Tibial artery (tissue), 4 donors: ENCODE results near the gene BCAR3.

Source experiments
- DNase-seq, 2 donors: peaks; one replicate each; pipeline ENCODE4 v3.0.0-alpha.2; 2019
- H3K27ac ChIP-seq, 2 donors: fragments of 200-600 bp; sonication (generic) in 1 of 2; 1 replicate in 1 of 2; 2 replicates in 1 of 2; pipeline ENCODE4 v1.5.1; 2018 to 2019; ENCODE audit warnings: mild to moderate bottlenecking in 1 of 2
- H3K27me3 ChIP-seq, 2 donors: fragments of 200-600 bp; sonication (generic) in 1 of 2; one replicate each; pipeline versions ENCODE4 v1.5.1 to v1.6.0; 2016 to 2019
- H3K36me3 ChIP-seq, 3 donors: fragments of 200-600 bp; sonication (generic) in 2 of 3; one replicate each; pipeline ENCODE4 v1.5.1; 2016 to 2019; ENCODE audit warnings: mild to moderate bottlenecking in 2 of 3
- H3K4me1 ChIP-seq, 4 donors: fragments of 200-600 bp; sonication (generic) in 2 of 4; 1 replicate in 3 of 4; 2 replicates in 1 of 4; pipeline ENCODE4 v1.5.1; 2016 to 2019
- H3K4me3 ChIP-seq, 2 donors: fragments of 200-600 bp; sonication (generic) in 1 of 2; 1 replicate in 1 of 2; 2 replicates in 1 of 2; pipeline ENCODE4 v1.5.1; 2018 to 2019; ENCODE audit warnings: mild to moderate bottlenecking in 2 of 2
- H3K9me3 ChIP-seq, 3 donors: fragments of 200-600 bp; sonication (generic) in 1 of 3; one replicate each; pipeline ENCODE4 v1.5.1; 2016 to 2019
- intact Hi-C: fragments of 100-400 bp; cut with DNase I; formaldehyde crosslinking; loops from one replicate; pipeline ENCODE4 v1.15.0; 2023; ENCODE audit warnings: low total_unique reads
- TF ChIP-seq, protein P1 (sequence below), 2 experiments: fragments of 200-600 bp in 1 of 2; fragments of 450-650 bp in 1 of 2; IDR thresholded peaks; one replicate each; pipeline ENCODE4 v1.5.1; 2017 to 2019; ENCODE audit warnings: antibody characterized with exemption in 2 of 2, mild to moderate bottlenecking in 1 of 2, moderate library complexity in 1 of 2

Gene BCAR3

DNA sequence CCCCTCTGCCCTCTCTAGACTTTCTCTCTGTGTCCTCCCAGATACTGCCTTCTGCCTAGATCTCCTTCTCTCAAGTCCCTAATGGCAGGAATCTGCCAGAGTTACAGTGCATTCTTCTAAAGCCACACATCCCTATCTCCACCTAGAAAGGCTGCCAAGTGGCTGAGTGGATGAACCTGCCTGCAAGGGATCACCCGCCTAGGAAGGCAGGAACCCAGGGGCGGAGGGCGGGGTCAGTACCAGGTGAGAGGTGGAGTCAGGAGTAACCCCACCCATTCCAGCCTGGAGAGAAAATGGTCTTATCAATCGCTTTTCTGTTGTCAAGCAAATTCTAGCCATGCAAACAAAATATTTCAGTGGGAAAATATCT is 60.8 kb downstream of the BCAR3 start:
- no peaks in the 10 kb centered on the region for H3K36me3 ChIP-seq
- no peak overlapping the region for H3K27ac ChIP-seq
- no peak overlapping the region for H3K4me3 ChIP-seq
- DNase-seq: no peak
- H3K4me1 ChIP-seq: peaks cover 0 to 37% (median 20%) of the 10 kb centered on the region in 4 donors
- H3K9me3 ChIP-seq: no peaks in the 10 kb centered on the region
- TF ChIP-seq, protein P1, sequence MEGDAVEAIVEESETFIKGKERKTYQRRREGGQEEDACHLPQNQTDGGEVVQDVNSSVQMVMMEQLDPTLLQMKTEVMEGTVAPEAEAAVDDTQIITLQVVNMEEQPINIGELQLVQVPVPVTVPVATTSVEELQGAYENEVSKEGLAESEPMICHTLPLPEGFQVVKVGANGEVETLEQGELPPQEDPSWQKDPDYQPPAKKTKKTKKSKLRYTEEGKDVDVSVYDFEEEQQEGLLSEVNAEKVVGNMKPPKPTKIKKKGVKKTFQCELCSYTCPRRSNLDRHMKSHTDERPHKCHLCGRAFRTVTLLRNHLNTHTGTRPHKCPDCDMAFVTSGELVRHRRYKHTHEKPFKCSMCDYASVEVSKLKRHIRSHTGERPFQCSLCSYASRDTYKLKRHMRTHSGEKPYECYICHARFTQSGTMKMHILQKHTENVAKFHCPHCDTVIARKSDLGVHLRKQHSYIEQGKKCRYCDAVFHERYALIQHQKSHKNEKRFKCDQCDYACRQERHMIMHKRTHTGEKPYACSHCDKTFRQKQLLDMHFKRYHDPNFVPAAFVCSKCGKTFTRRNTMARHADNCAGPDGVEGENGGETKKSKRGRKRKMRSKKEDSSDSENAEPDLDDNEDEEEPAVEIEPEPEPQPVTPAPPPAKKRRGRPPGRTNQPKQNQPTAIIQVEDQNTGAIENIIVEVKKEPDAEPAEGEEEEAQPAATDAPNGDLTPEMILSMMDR (IDR thresholded peaks at IDR 0.05): no peak
- intact Hi-C loops: loop anchor here (10.0 kb wide), 1 partner anchor 186 kb away; no protein-coding TSS in a partner anchor
- H3K27me3 ChIP-seq: no peaks in the 10 kb centered on the region

DNA sequence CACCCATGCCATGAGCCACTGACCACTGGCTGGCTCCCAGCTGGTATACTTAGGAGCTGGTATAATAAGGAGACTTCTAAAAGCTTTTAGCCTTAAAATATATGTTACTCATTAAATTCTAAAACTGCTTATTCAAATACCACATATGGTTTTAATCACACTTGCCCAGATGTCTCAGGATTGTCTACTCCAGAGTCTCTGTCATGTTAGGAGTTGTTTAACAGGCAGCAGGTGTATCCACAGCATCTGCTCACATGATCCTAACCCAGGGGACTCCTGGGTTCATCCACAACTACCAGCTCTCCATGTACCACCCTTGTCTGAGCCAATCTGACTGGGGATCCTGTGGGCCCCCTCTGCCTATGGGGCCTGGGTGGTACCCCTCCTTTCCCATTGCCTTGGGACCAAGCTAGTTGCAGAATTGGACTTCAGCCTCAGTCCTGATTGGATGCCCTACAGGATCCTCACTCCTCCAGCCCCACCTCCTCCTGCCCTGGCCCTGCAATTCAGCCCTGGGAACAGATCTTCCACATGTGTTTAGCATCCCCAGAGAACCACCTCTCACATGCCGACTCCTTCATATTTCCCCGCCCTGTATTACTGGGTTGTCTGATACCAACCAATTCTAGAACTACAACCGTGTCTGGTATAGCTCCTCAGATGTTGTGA is 61.3 kb downstream of the BCAR3 start:
- Histone ChIP-seq H3K4me1 (peaks cover 0 to 37% (median 25%) of the 10 kb centered on the region in 4 donors), H3K9me3 (no peaks in the 10 kb centered on the region), H3K27ac (no peak overlapping the region), H3K4me3 (no peak overlapping the region), H3K36me3 (no peaks in the 10 kb centered on the region), H3K27me3 (no peaks in the 10 kb centered on the region)
- no peak for DNase-seq
- TF ChIP-seq, protein P1 (IDR thresholded peaks at IDR 0.05): no peak
- intact Hi-C loops: loop anchor here (10.0 kb wide), 1 partner anchor 186 kb away; no protein-coding TSS in a partner anchor

- Histone ChIP-seq H3K9me3 (no peaks in the 10 kb centered on the region), H3K36me3 (no peaks in the 10 kb centered on the region), H3K4me3 (no peak overlapping the region), H3K27me3 (no peaks in the 10 kb centered on the region), H3K27ac (no peak overlapping the region), H3K4me1 (peaks cover 0 to 42% (median 32%) of the 10 kb centered on the region in 4 donors)
- no peak for DNase-seq
- intact Hi-C loops: loop anchor here (10.0 kb wide), 1 partner anchor 185 kb away; no protein-coding TSS in a partner anchor
- TF ChIP-seq, protein P1 (IDR thresholded peaks at IDR 0.05): no peak
Observed at GRCh38 chr1:93619507-93620171, 62.0 kb downstream of the BCAR3 start.

- intact Hi-C loops: no loop called here
- Histone ChIP-seq H3K9me3 (no peaks in the 10 kb centered on the region), H3K4me1 (peaks cover 0 to 49% (median 39%) of the 10 kb centered on the region in 4 donors), H3K27ac (peak overlapping the region; percentile 63 to 80), H3K27me3 (no peaks in the 10 kb centered on the region), H3K4me3 (no peak overlapping the region), H3K36me3 (no peaks in the 10 kb centered on the region)
- TF ChIP-seq, protein P1 (IDR thresholded peaks at IDR 0.05): no peak
- DNase-seq: no peak
Observed at GRCh38 chr1:93617670-93618499, 63.8 kb downstream of the BCAR3 start.

GRCh38 chr1:93616996-93617669 is 64.5 kb downstream of the BCAR3 start:
- TF ChIP-seq, protein P1 (IDR thresholded peaks at IDR 0.05): no peak
- no peaks in the 10 kb centered on the region for H3K27me3 ChIP-seq
- intact Hi-C loops: no loop called here
- peaks cover 0 to 55% (median 45%) of the 10 kb centered on the region in 4 donors for H3K4me1 ChIP-seq
- DNase-seq: peak; percentile 75 to 91
- peak overlapping the region; percentile 63 to 80 for H3K27ac ChIP-seq
- H3K9me3 ChIP-seq: no peaks in the 10 kb centered on the region
- H3K36me3 ChIP-seq: no peaks in the 10 kb centered on the region
- no peak overlapping the region for H3K4me3 ChIP-seq
